GM12891 (cell line): ENCODE measurements around the gene CHML.

ENCODE experiments used
- POLR2A ChIP-seq: IDR thresholded peaks from 2 replicates; pipeline ENCODE4 v1.6.1; 2011; ENCODE audit warnings: low read depth, low read length, control low read depth
- POLR2AphosphoS5 ChIP-seq: IDR thresholded peaks from 2 replicates; pipeline ENCODE4 v1.6.1; 2011; ENCODE audit warnings: low read depth, low read length, control low read depth
- SPI1 ChIP-seq: IDR thresholded peaks from 2 replicates; pipeline ENCODE4 v1.6.1; 2011; ENCODE audit warnings: low read depth, low read length, control low read depth
- TAF1 ChIP-seq: IDR thresholded peaks from 2 replicates; pipeline ENCODE4 v1.6.1; 2011; ENCODE audit warnings: low read depth, low read length, control low read depth

GRCh38 chr1:241637046-241637590 is 3.1 kb downstream of the CHML start:
- TF ChIP-seq POLR2A (no peak), POLR2AphosphoS5 (no peak), TAF1 (no peak), SPI1 (no peak)
